Caco-2 (cell line): ENCODE data around the gene EHMT1. TPM values are rescaled to one million over a fixed set of nuclear protein-coding genes. Genes with fewer than 3 reads are reported as not detected.

Experiments
- BruUV-seq: library from RNA; stranded (reverse); fragments of 400-500 nt; replicated peaks from 2 replicates; lab custom pipeline; 2021; lab: Mats Ljungman, UMichigan
- CTCF ChIA-PET: fragments of 300-600 bp; sonication (Branson Sonifier 250); formaldehyde crosslinking; loops from one replicate; lab custom pipeline; 2022; ENCODE audit warnings: antibody characterized with exemption; lab: Charles Lee
- POLR2A ChIA-PET: fragments of 300-600 bp; sonication (Branson Sonifier 250); formaldehyde crosslinking; loops from one replicate; lab custom pipeline; 2022; ENCODE audit warnings: antibody characterized with exemption; lab: Charles Lee
- DNase-seq, 2 experiments: peaks; one replicate each; pipeline versions ENCODE4 v3.0.0 to v3.0.0-alpha.2; 2020 to 2022
- H3K27me3 ChIP-seq: replicated peaks from 2 replicates; pipeline ENCODE4 v1.6.0; 2011; ENCODE audit warnings: low read length; ENCODE audit not compliant: control insufficient read depth, insufficient read depth
- H3K36me3 ChIP-seq: 2 replicates; pipeline ENCODE4 v1.5.1; 2011; ENCODE audit warnings: low read length; ENCODE audit not compliant: control insufficient read depth, insufficient read depth
- H3K4me1 ChIP-seq: fragments of 250-450 bp; sonication (Bioruptor Pico); 2 replicates; pipeline ENCODE4 v1.5.1; 2020; ENCODE audit warnings: mild to moderate bottlenecking
- H3K4me3 ChIP-seq: 2 replicates; pipeline ENCODE4 v1.5.1; 2011; ENCODE audit warnings: low read depth, mild to moderate bottlenecking, control low read depth, low read length
- H3K9me3 ChIP-seq: fragments of 250-450 bp; sonication (Bioruptor Pico); 2 replicates; pipeline ENCODE4 v1.5.1; 2020; ENCODE audit warnings: mild to moderate bottlenecking, moderate library complexity
- H3K27ac Mint-ChIP-seq: one replicate; pipeline ENCODE4 v1.8.0; 2022; ENCODE audit warnings: mixed read lengths; ENCODE audit not compliant: unreplicated experiment
- H3K27me3 Mint-ChIP-seq: one replicate; pipeline ENCODE4 v1.8.0; 2022; ENCODE audit warnings: mixed read lengths; ENCODE audit not compliant: insufficient read depth, unreplicated experiment
- H3K36me3 Mint-ChIP-seq: one replicate; pipeline ENCODE4 v1.8.0; 2022; ENCODE audit warnings: mild to moderate bottlenecking, mixed read lengths; ENCODE audit not compliant: insufficient read depth, unreplicated experiment
- H3K4me1 Mint-ChIP-seq: one replicate; pipeline ENCODE4 v1.8.0; 2022; ENCODE audit warnings: low read depth, mixed read lengths; ENCODE audit not compliant: unreplicated experiment
- H3K4me3 Mint-ChIP-seq: one replicate; pipeline ENCODE4 v1.8.0; 2022; ENCODE audit warnings: mild to moderate bottlenecking, moderate library complexity, mixed read lengths; ENCODE audit not compliant: unreplicated experiment
- H3K9me3 Mint-ChIP-seq: one replicate; pipeline ENCODE4 v1.8.0; 2022; ENCODE audit warnings: mixed read lengths; ENCODE audit not compliant: unreplicated experiment
- intact Hi-C: fragments of 100-400 bp; cut with micrococcal nuclease; formaldehyde crosslinking; loops from one replicate; pipeline ENCODE4 v1.10.0; 2022; ENCODE audit not compliant: unreplicated experiment
- total RNA-seq: library from RNA; stranded (reverse); gene quantifications from 2 replicates; pipeline ENCODE4 v1.2.3, GENCODE V29; 2022
- TF ChIP-seq, protein P1 (sequence below), 2 experiments: fragments of 200-600 bp in 1 of 2; IDR thresholded peaks; 1 replicate in 1 of 2; 2 replicates in 1 of 2; pipeline versions ENCODE4 v1.5.1 to v1.8.0; 2011 to 2022; ENCODE audit warnings: antibody characterized with exemption in 1 of 2, control low read depth in 1 of 2, inconsistent platforms in 1 of 2, low read depth in 1 of 2, low read length in 1 of 2, mild to moderate bottlenecking in 1 of 2, moderate library complexity in 1 of 2; ENCODE audit not compliant: insufficient read depth in 1 of 2, severe bottlenecking in 1 of 2, unreplicated experiment in 1 of 2

Gene EHMT1
- total RNA-seq, 1 experiment from 2014 or later: 92.9 TPM

DNA sequence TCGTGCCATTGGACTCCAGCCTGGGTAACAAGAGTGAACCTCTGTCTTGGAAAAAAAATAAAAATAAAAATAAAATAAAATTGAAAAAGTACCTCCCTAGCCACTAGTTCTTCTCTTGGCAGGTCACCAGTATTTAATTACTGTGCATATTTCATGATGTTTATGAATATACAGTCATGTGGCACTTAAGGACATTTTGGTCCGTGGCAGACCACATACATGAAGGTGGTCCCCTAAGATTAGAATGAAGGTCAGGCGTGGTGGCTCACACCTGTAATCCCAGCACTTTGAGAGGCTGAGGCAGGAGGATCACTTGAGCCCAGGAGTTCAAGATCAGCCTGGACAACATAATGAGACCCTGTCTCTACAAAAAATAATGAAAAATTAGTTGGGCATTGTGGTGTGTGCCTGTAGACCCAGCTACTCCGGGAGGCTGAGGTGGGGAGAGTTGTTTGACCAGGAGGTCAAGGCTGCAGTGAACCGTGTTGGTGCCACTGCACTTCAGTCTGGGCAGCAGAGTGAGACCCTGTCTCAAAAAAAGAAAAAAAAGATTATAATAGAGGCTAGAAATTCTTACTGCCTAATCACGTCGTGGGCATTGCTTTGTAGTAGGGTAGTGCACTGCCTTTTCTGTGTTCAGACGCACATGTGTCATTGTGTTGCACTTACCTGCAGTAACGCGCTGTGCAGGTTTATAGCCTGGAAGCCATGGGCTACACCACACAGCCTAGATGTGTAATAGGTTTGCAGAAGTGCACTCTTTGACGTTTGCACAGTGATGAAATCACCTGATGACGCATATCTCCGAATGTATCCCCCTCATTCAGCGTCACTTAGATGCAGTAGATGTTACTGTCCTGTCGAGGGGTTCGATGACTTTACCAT, 12.8 kb downstream of the EHMT1 start:
- ChIA-PET POLR2A (no interaction called here), CTCF (no interaction called here)
- no TSS peak for BruUV-seq
- Mint-ChIP-seq H3K36me3 (peaks cover 15% of the 10 kb centered on the region), H3K27me3 (no peaks in the 10 kb centered on the region), H3K27ac (no peak overlapping the region), H3K4me1 (no peaks in the 10 kb centered on the region), H3K9me3 (no peaks in the 10 kb centered on the region), H3K4me3 (no peak overlapping the region)
- TF ChIP-seq, protein P1, sequence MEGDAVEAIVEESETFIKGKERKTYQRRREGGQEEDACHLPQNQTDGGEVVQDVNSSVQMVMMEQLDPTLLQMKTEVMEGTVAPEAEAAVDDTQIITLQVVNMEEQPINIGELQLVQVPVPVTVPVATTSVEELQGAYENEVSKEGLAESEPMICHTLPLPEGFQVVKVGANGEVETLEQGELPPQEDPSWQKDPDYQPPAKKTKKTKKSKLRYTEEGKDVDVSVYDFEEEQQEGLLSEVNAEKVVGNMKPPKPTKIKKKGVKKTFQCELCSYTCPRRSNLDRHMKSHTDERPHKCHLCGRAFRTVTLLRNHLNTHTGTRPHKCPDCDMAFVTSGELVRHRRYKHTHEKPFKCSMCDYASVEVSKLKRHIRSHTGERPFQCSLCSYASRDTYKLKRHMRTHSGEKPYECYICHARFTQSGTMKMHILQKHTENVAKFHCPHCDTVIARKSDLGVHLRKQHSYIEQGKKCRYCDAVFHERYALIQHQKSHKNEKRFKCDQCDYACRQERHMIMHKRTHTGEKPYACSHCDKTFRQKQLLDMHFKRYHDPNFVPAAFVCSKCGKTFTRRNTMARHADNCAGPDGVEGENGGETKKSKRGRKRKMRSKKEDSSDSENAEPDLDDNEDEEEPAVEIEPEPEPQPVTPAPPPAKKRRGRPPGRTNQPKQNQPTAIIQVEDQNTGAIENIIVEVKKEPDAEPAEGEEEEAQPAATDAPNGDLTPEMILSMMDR (IDR thresholded peaks at IDR 0.05; ENCODE audit: insufficient read depth in 1 of 2, low read depth in 1 of 2, low read length in 1 of 2, severe bottlenecking in 1 of 2, unreplicated experiment in 1 of 2): no peak
- no peaks in the 10 kb centered on the region for H3K4me1 ChIP-seq
- DNase-seq: no peak
- H3K36me3 ChIP-seq: no peaks in the 10 kb centered on the region
- no peak overlapping the region for H3K4me3 ChIP-seq
- no peaks in the 10 kb centered on the region for H3K27me3 ChIP-seq
- intact Hi-C loops: no loop called here
- H3K9me3 ChIP-seq: no peaks in the 10 kb centered on the region

DNA sequence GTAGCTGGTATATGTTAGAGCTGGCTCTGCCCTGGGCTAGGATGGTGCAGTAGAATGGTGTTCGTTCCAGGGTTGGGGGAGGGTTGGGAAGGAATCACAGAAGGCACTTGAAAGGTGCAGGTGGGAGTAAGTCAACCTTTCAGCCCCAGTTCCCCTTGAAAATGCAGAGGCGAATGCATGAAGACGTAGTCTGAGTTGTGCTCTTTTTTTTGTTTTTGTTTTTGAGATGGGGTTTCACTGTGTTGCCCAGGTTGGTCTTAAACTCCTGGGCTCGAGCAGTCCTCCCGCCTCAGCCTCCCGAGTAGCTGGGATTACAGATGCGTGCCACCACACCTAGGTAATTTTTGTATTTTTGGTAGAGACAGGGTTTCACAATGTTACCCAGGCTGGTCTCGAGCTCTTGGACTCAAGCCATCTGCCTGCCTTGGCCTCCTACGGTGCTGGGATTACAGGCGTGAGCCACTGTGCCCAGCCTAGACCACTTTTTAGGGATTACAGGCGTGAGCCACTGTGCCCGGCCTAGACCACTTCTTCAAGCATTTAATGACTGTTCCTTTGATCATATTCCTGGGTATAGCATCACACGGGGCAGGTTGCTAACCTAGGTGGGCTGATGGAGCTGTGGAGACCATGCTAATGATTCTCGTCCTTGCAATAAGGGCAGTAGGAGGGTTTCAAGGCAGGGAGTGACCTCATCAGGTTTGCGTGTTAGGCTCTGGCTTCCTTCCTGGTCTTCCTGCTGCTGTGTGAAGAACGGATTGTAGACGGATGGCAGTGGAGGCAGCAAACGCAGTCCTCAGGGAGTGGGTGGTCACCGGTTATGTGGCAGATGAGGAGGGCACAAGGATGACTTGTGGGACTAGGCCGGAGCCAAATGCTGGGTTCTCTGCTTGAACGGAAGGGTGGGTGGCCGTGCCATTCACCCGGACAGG, 13.7 kb downstream of the EHMT1 start:
- H3K36me3 Mint-ChIP-seq: peaks cover 13% of the 10 kb centered on the region
- no peaks in the 10 kb centered on the region for H3K36me3 ChIP-seq
- ChIA-PET POLR2A (no interaction called here), CTCF (no interaction called here)
- no peaks in the 10 kb centered on the region for H3K27me3 ChIP-seq
- TF ChIP-seq, protein P1 (IDR thresholded peaks at IDR 0.05; ENCODE audit: insufficient read depth in 1 of 2, low read depth in 1 of 2, low read length in 1 of 2, severe bottlenecking in 1 of 2, unreplicated experiment in 1 of 2): no peak
- H3K4me3 Mint-ChIP-seq: no peak overlapping the region
- no peak for DNase-seq
- H3K27me3 Mint-ChIP-seq: no peaks in the 10 kb centered on the region
- H3K4me1 Mint-ChIP-seq: no peaks in the 10 kb centered on the region
- BruUV-seq: no TSS peak
- H3K4me3 ChIP-seq: no peak overlapping the region
- no peaks in the 10 kb centered on the region for H3K9me3 Mint-ChIP-seq
- intact Hi-C loops: no loop called here
- no peaks in the 10 kb centered on the region for H3K4me1 ChIP-seq
- no peak overlapping the region for H3K27ac Mint-ChIP-seq
- H3K9me3 ChIP-seq: no peaks in the 10 kb centered on the region

DNA sequence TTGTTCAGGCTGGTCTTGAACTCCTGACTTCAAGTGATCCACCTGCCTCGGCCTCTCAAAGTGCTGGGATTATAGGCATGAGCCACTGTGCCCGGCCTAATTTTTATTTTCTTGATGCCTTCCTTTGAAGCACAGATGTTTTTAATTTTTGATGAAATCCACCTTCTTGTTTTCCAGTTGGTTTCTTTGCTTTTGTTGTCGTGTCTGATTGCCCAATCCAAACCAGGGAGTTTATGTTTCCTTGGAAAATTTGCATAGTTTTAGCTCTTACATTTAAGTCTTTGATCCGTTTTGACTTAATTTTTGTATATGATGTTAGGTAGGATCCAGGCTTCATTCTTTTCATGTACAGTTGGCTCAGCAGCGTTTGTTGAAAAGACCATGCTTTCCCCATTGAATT, 15.2 kb downstream of the EHMT1 start:
- H3K4me3 ChIP-seq: no peak overlapping the region
- no peak for DNase-seq
- H3K36me3 ChIP-seq: no peaks in the 10 kb centered on the region
- no peaks in the 10 kb centered on the region for H3K27me3 ChIP-seq
- ChIA-PET CTCF (no interaction called here), POLR2A (no interaction called here)
- Mint-ChIP-seq H3K4me3 (no peak overlapping the region), H3K27ac (no peak overlapping the region), H3K27me3 (no peaks in the 10 kb centered on the region), H3K4me1 (no peaks in the 10 kb centered on the region), H3K9me3 (no peaks in the 10 kb centered on the region), H3K36me3 (peaks cover 7% of the 10 kb centered on the region)
- no peaks in the 10 kb centered on the region for H3K9me3 ChIP-seq
- intact Hi-C loops: no loop called here
- no peaks in the 10 kb centered on the region for H3K4me1 ChIP-seq
- TF ChIP-seq, protein P1 (IDR thresholded peaks at IDR 0.05; ENCODE audit: insufficient read depth in 1 of 2, low read depth in 1 of 2, low read length in 1 of 2, severe bottlenecking in 1 of 2, unreplicated experiment in 1 of 2): no peak
- no TSS peak for BruUV-seq
